Parathyroid adenoma (tissue), 2 donors: ENCODE data around the gene NLRP13.
"Not testable (repeated sequence)": the region's sequence is repeated elsewhere in the genome, so short reads cannot be mapped to it uniquely, and the experiment has no call there.

Experiments
- H2AFZ ChIP-seq: fragments of 300-600 bp; sonication (generic); one replicate; pipeline ENCODE4 v1.7.0; 2017; ENCODE audit warnings: antibody characterized with exemption, mild to moderate bottlenecking
- H3K27ac ChIP-seq: fragments of 300-600 bp; sonication (generic); one replicate; pipeline ENCODE4 v1.7.0; 2017
- H3K27me3 ChIP-seq: fragments of 300-600 bp; sonication (generic); one replicate; pipeline ENCODE4 v1.7.0; 2017; ENCODE audit warnings: low read length; ENCODE audit not compliant: control insufficient read depth, insufficient read depth
- H3K36me3 ChIP-seq: fragments of 300-600 bp; sonication (generic); one replicate; pipeline ENCODE4 v1.7.0; 2017; ENCODE audit warnings: low read length; ENCODE audit not compliant: control insufficient read depth, insufficient read depth
- H3K4me1 ChIP-seq: fragments of 300-600 bp; sonication (generic); one replicate; pipeline ENCODE4 v1.7.0; 2017; ENCODE audit warnings: control low read depth
- H3K4me2 ChIP-seq: fragments of 300-600 bp; sonication (generic); one replicate; pipeline ENCODE4 v1.7.0; 2017; ENCODE audit warnings: low read length
- H3K4me3 ChIP-seq: fragments of 300-600 bp; sonication (generic); one replicate; pipeline ENCODE4 v1.7.0; 2017; ENCODE audit warnings: low read depth, low read length
- H3K79me2 ChIP-seq: fragments of 300-600 bp; sonication (generic); one replicate; pipeline ENCODE4 v1.7.0; 2017; ENCODE audit warnings: control low read depth
- H3K9ac ChIP-seq: fragments of 300-600 bp; sonication (generic); one replicate; pipeline ENCODE4 v1.7.0; 2017; ENCODE audit warnings: mild to moderate bottlenecking
- H3K9me3 ChIP-seq: fragments of 300-600 bp; sonication (generic); one replicate; pipeline ENCODE4 v1.7.0; 2017; ENCODE audit warnings: low read length; ENCODE audit not compliant: control insufficient read depth
- CTCF ChIP-seq: fragments of 300-600 bp; sonication (generic); IDR thresholded peaks from one replicate; pipeline ENCODE4 v1.7.0; 2017; ENCODE audit warnings: antibody characterized with exemption, mild to moderate bottlenecking
- donor health status: primary hyperparathyroidism.

NLRP13 gene

GRCh38 chr19:55959996-55960675 lies 28.0 kb upstream of the NLRP13 start:
- Histone ChIP-seq H3K9me3 (no peaks in the 10 kb centered on the region), H2AFZ (no peak overlapping the region), H3K4me3 (no peak overlapping the region), H3K79me2 (no peaks in the 10 kb centered on the region), H3K4me2 (no peak overlapping the region), H3K36me3 (no peaks in the 10 kb centered on the region), H3K4me1 (no peaks in the 10 kb centered on the region), H3K9ac (no peak overlapping the region), H3K27me3 (no peaks in the 10 kb centered on the region), H3K27ac (no peak overlapping the region)
- no peak for TF ChIP-seq CTCF

- Histone ChIP-seq H3K27me3 (no peaks in the 10 kb centered on the region), H3K36me3 (no peaks in the 10 kb centered on the region), H3K9me3 (no peaks in the 10 kb centered on the region), H3K4me1 (no peaks in the 10 kb centered on the region), H3K9ac (no peak overlapping the region), H2AFZ (no peak overlapping the region), H3K4me3 (no peak overlapping the region), H3K4me2 (no peak overlapping the region), H3K27ac (no peak overlapping the region), H3K79me2 (no peaks in the 10 kb centered on the region)
- no peak for TF ChIP-seq CTCF
Measured at GRCh38 chr19:55958356-55958755, 26.2 kb upstream of the NLRP13 start.

GRCh38 chr19:55956431-55956830 lies 24.3 kb upstream of the NLRP13 start:
- no peak overlapping the region for H3K9ac ChIP-seq
- H3K36me3 ChIP-seq: no peaks in the 10 kb centered on the region
- no peak overlapping the region for H3K27ac ChIP-seq
- H3K27me3 ChIP-seq: no peaks in the 10 kb centered on the region
- no peak overlapping the region for H3K4me3 ChIP-seq
- TF ChIP-seq CTCF: no peak
- H2AFZ ChIP-seq: no peak overlapping the region
- H3K9me3 ChIP-seq: no peaks in the 10 kb centered on the region
- no peaks in the 10 kb centered on the region for H3K79me2 ChIP-seq
- H3K4me1 ChIP-seq: no peaks in the 10 kb centered on the region
- H3K4me2 ChIP-seq: no peak overlapping the region

GRCh38 chr19:55950566-55950965 lies 18.4 kb upstream of the NLRP13 start:
- not testable (repeated sequence) for H3K9ac ChIP-seq, H3K36me3 ChIP-seq, H2AFZ ChIP-seq, H3K79me2 ChIP-seq, H3K9me3 ChIP-seq, H3K27me3 ChIP-seq, H3K4me3 ChIP-seq, H3K4me1 ChIP-seq, H3K4me2 ChIP-seq, H3K27ac ChIP-seq

GRCh38 chr19:55947532-55947931 lies 15.4 kb upstream of the NLRP13 start, which contains the start of gene NLRP8:
TSS of gene NLRP8 (plus strand) at chr19:55947832.
- H3K79me2 ChIP-seq: no peaks in the 10 kb centered on the region
- H3K4me3 ChIP-seq: no peak within 1 kb of the TSS
- H2AFZ ChIP-seq: no peak within 1 kb of the TSS
- no peaks in the 10 kb centered on the region for H3K27me3 ChIP-seq
- no peak within 1 kb of the TSS for H3K27ac ChIP-seq
- H3K36me3 ChIP-seq: no peaks in the 10 kb centered on the region
- H3K9me3 ChIP-seq: no peaks in the 10 kb centered on the region
- TF ChIP-seq CTCF: no peak
- H3K4me1 ChIP-seq: no peaks in the 10 kb centered on the region
- H3K9ac ChIP-seq: no peak within 1 kb of the TSS
- no peak within 1 kb of the TSS for H3K4me2 ChIP-seq
